Esophagus (tissue), 2 donors: ENCODE data around the gene PNPLA1. TPM values are rescaled to one million over a fixed set of nuclear protein-coding genes. Genes with fewer than 3 reads are reported as not detected.

Source experiments
- H3K27ac ChIP-seq, 2 donors: one replicate each; pipeline ENCODE4 v1.5.1; 2013; ENCODE audit warnings: low read depth in 2 of 2, mild to moderate bottlenecking in 2 of 2, inconsistent platforms in 1 of 2, low read length in 1 of 2, moderate library complexity in 1 of 2
- H3K27me3 ChIP-seq, 2 donors: one replicate each; pipeline ENCODE4 v1.6.1; 2013; ENCODE audit warnings: low read length in 2 of 2, control low read depth in 1 of 2, mild to moderate bottlenecking in 1 of 2; ENCODE audit not compliant: insufficient read depth in 2 of 2, control insufficient read depth in 1 of 2
- H3K36me3 ChIP-seq, 2 donors: one replicate each; pipeline ENCODE4 v1.6.1; 2013; ENCODE audit warnings: low read length in 1 of 2; ENCODE audit not compliant: control insufficient read depth in 2 of 2, insufficient read depth in 2 of 2
- H3K4me1 ChIP-seq, 2 donors: one replicate each; pipeline ENCODE4 v1.6.1; 2013; ENCODE audit warnings: low read length in 1 of 2; ENCODE audit not compliant: control insufficient read depth in 2 of 2, insufficient read depth in 2 of 2
- H3K4me3 ChIP-seq, 2 donors: one replicate each; pipeline ENCODE4 v1.5.1; 2013; ENCODE audit warnings: low read length in 2 of 2, mild to moderate bottlenecking in 2 of 2, low read depth in 1 of 2, moderate library complexity in 1 of 2
- H3K9me3 ChIP-seq, 2 donors: one replicate each; pipeline ENCODE4 v1.6.1; 2013; ENCODE audit warnings: mild to moderate bottlenecking in 2 of 2, low read depth in 1 of 2, low read length in 1 of 2, moderate library complexity in 1 of 2; ENCODE audit not compliant: control insufficient read depth in 2 of 2, insufficient read depth in 1 of 2
- WGBS, 2 donors: extraction: QIAGEN DNeasy Blood & Tissue Kit; methylation state at CpG; one replicate each; pipeline ENCODE4 v1.1.7; 2013; 5-methylcytosine and 5-hydroxymethylcytosine counted together
- polyA plus RNA-seq, 2 donors: library from polyadenylated mRNA; stranded (reverse); fragments of 200-250 nt; gene quantifications; one replicate each; pipeline ENCODE4 v1.2.3, GENCODE V29; 2013
- donor health status: healthy with polysubstance abuse.
- donor health status: Bipolar disorder and iron deficiency.

The PNPLA1 gene
- polyA plus RNA-seq, 2 donors: 0.02 to 0.04 TPM

DNA sequence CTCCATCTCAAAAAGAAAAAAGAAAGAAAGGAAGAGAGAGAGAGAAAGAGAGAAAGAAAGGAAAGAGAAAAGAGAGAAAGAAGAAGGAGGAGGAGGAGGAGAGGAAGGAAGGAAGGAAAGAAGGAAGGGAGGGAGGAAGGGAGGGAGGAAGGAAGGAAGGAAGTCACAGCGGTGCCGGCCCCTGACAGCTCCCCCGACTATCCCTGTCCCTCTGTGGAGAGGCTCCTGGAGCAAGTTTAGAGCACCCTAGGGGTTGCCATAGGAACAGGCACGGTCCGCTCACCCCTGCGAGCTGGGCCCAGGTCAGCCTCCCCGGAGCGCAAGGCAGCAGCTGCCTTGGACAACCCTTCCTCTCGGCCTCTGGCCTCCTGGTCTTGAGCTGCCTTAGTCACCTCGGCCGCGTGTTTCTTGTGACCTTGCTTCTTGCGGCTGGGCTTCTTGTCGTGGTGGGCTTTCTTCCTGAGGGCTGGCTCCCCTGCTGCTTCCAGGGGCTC, 60.0 kb downstream of the PNPLA1 start:
- no peak overlapping the region for H3K4me3 ChIP-seq

DNA sequence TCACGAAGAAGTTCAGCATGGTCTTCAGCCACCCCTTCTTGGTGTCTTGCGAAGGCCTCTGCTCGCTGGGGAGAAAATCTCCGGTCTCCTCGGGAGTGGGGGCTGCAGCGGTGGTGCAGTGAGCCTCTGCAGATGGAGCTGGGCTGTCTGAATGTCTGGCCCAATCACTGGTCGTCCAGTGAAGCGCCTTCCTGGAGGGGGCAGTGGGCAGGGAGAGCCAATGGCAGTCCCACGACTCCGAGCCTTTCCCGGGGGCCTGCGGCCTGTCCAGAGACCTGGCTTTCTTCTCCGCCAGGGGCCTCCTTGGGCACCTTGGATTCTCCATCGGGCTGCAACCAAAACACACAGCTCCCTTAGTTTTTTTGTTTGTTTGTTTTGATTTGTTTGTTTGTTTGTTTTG, 60.5 kb downstream of the PNPLA1 start:
- Histone ChIP-seq H3K4me1 (peaks cover 0 to 3% of the 10 kb centered on the region in 2 donors), H3K36me3 (no peaks in the 10 kb centered on the region), H3K27ac (no peak overlapping the region), H3K27me3 (no peaks in the 10 kb centered on the region), H3K4me3 (no peak overlapping the region), H3K9me3 (no peaks in the 10 kb centered on the region)
- 90 to 95% methylated on average over 14 of the region's 14 CpGs for WGBS, 2 donors

More for the DNA sequence above, 60.0 kb downstream of the PNPLA1 start:
- H3K9me3 ChIP-seq: no peaks in the 10 kb centered on the region
- no peaks in the 10 kb centered on the region for H3K36me3 ChIP-seq
- 79 to 80% methylated on average over 14 of the region's 14 CpGs for WGBS, 2 donors
- H3K27ac ChIP-seq: no peak overlapping the region
- H3K27me3 ChIP-seq: no peaks in the 10 kb centered on the region
- no peaks in the 10 kb centered on the region for H3K4me1 ChIP-seq

DNA sequence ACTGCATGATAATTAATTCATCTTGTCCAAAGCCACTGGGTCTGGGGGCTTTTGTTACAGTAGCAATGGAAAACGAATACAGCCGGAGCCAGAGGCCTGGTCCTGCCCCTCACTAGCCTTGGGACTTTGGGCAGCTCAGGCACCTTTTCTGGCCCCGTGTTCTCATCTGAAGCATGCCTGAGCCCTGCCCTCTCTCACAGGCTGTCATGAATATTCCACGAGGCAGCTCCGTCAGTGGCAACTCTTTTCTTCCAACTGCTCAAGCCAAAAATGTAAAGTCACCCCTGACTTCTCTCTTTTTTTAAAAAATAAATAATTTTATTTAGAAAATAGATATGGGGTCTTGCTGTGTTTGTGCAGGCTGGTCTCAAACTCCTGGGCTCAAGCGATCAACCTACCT, 61.5 kb downstream of the PNPLA1 start:
- Histone ChIP-seq H3K27ac (no peak overlapping the region), H3K36me3 (no peaks in the 10 kb centered on the region), H3K4me3 (no peak overlapping the region), H3K27me3 (no peaks in the 10 kb centered on the region), H3K4me1 (peaks cover 0 to 3% of the 10 kb centered on the region in 2 donors), H3K9me3 (no peaks in the 10 kb centered on the region)
- WGBS, 2 donors: 92 to 94% methylated on average over 6 of the region's 6 CpGs

DNA sequence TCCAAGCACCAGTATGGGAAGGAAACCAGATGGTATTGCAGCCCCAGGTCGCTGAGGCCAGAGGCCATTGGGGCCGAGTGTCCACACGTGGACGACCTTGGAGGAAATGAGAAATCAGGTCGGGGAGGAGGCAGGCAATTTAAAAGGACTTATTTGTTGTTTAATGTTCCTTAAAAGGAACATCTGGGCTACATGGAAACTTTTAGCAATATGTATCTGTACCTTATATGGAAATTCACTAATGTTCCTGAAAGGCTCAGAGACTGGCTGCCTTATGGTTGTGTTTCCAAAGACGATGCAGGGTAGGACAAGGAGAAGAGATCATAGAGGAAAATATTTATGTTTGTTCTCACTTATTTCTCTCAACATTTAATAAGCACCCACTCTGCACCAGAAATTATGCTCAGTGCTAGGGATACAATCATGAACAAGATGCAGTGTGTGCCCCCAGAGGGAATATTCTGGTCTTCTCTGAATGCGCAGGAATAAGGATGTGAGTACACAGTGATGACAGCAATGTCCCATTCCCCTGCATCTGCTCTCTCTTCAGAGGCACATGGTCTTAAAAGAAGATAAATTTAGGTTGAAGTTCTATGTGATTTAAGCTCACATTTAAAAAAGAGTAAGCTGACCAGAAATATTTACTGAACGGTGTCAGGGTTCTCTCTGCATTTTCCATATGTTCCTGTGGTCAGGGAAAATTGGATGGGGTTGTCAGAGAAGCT, 63.5 kb downstream of the PNPLA1 start:
- no peaks in the 10 kb centered on the region for H3K27me3 ChIP-seq
- 69 to 73% methylated on average over 8 of the region's 8 CpGs for WGBS, 2 donors

DNA sequence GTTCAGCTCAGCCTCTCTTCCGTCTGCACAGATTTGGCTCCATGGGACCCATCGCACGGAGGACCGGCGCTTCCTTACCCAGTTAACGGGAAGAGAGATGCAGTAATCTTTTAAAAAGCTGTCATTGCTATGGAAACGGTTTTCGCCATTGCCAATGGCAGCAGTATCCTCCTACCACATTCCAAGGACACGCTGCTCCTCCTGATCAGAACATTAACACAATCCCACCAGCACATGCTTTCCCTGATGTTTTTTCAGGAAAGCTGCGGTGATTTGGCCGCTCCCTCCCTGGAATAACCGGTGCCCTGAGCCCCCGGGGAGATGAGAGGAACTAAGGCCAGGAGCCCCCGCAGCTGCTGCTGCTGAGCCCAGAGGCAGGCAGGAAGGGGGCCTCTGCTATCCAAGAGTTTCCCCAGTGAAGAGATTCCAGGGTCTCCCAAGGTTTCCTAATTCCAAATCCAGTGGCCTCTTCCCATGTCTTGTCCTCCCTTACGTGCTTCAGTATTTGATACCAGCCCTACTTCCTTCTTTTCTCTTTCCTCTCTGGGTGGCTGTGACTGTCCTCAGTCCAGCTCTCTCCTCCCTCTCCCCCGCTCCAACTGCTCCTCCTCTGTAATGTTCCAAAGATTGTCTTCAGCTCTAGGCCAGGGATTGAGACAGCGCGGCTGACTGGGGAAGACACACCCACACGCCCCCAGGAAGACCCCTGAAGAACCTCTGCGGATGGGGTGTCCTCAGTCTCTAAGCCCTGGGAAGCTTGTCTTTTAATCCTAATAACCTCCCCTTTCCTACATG, 64.3 kb downstream of the PNPLA1 start:
- Histone ChIP-seq H3K36me3 (no peaks in the 10 kb centered on the region), H3K9me3 (no peaks in the 10 kb centered on the region), H3K27ac (no peak overlapping the region), H3K27me3 (peaks cover 0 to 1% of the 10 kb centered on the region in 2 donors), H3K4me1 (peaks cover 0 to 3% of the 10 kb centered on the region in 2 donors), H3K4me3 (no peak overlapping the region)
- WGBS, 2 donors: 61 to 63% methylated on average over 20 of the region's 20 CpGs

More for the DNA sequence above, 63.5 kb downstream of the PNPLA1 start:
- Histone ChIP-seq H3K9me3 (no peaks in the 10 kb centered on the region), H3K4me3 (no peak overlapping the region), H3K36me3 (no peaks in the 10 kb centered on the region), H3K27ac (no peak overlapping the region), H3K4me1 (peaks cover 0 to 3% of the 10 kb centered on the region in 2 donors)

DNA sequence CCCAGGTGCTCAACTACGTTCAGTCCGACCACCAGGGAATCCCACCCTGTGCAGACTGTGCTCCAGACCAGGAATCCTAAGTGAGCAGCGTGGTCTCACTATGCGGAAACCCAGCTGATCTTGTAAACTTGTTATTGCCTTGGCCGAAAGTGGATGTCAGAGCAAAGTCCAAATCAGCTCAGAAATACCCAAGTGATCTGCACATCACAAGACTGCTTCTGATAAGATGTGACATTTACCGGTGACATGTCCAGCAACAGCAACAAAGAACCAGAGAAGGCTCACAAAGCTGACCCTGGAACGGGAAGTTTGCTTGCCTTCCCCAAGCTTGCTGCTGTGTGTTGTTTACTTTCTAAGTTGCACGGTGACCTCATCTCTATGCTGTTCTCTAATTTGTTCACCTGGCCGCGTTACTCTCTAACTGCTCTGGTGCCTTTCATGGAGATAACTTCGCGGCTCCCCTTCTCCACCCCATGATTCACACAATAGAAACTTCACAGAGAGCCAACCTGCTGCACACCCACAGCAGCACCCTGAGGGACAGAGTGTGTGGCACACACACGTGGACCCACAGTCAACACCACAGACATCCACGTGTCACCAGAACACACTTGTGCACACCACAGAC, 65.1 kb downstream of the PNPLA1 start:
- no peak overlapping the region for H3K4me3 ChIP-seq
- H3K4me1 ChIP-seq: peaks cover 0 to 3% of the 10 kb centered on the region in 2 donors
- no peaks in the 10 kb centered on the region for H3K36me3 ChIP-seq
- no peak overlapping the region for H3K27ac ChIP-seq
- peaks cover 0 to 3% of the 10 kb centered on the region in 2 donors for H3K27me3 ChIP-seq
- WGBS, 2 donors: 47 to 60% methylated on average over 14 of the region's 14 CpGs
- no peaks in the 10 kb centered on the region for H3K9me3 ChIP-seq

DNA sequence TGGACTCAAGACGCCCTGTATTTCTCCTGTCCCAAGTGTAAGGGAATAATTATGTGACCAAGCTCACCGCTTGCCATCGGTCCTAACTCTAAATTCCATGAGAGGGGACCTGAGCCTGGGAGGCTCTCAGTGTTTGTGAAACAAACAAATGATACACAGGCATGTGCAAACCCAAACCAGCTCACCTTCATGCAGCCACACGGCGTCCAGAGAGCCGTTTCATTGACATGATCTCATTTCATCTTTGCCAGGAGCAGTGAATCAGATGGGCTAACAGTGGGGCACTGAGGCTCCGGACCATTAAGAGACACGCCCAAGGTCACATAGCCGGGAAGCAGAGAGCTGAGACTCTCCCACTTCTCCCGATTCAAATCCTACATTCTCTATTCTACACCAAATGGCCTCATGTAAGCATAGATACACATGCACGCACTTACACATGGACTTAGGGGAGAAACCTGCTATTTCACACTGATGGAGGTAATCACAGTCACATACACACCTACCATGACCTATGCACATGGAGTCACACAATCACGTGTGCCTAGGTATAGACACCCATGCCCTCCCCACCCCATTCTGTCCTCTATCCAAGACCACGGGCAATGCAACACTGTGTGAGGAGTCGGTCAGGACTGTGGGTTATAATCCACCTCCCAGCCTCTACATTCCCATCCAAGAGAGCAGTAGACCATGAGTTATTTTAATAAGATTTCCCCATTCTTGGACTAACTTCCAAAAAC, 65.8 kb downstream of the PNPLA1 start:
- H3K27ac ChIP-seq: no peak overlapping the region
- H3K27me3 ChIP-seq: peaks cover 0 to 3% of the 10 kb centered on the region in 2 donors
- no peaks in the 10 kb centered on the region for H3K9me3 ChIP-seq
- H3K4me3 ChIP-seq: no peak overlapping the region
- H3K4me1 ChIP-seq: peaks cover 0 to 3% of the 10 kb centered on the region in 2 donors
- no peaks in the 10 kb centered on the region for H3K36me3 ChIP-seq
- WGBS, 2 donors: 70 to 81% methylated on average over 14 of the region's 14 CpGs

DNA sequence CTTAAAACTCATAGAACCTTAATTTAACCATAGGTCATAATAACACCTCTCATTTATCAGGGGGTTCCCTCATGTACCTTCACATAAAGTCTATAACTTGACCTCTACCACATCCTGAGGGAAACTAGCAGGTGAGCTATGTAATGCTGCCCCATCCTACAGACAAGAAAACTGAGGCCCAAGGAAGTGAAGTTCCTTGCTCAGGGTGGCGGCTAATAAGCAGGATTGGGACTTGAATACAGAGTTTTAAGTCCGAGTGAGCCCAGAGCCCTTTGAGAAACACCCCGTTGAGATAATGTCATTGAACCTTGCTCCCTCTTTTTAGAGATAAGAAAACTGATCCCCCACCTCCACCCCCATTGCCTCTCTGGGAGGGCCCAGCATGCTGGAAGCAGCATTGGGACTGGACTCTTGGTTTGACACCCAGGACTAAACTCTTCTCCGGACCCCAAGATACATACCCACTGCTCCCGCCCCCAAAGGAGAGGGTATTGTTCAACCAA, 66.4 kb downstream of the PNPLA1 start:
- Histone ChIP-seq H3K27me3 (peaks cover 0 to 3% of the 10 kb centered on the region in 2 donors), H3K4me3 (no peak overlapping the region), H3K27ac (no peak overlapping the region), H3K4me1 (peaks cover 0 to 3% of the 10 kb centered on the region in 2 donors), H3K9me3 (no peaks in the 10 kb centered on the region), H3K36me3 (no peaks in the 10 kb centered on the region)
- WGBS, 2 donors: 82 to 92% methylated on average over 5 of the region's 5 CpGs

DNA sequence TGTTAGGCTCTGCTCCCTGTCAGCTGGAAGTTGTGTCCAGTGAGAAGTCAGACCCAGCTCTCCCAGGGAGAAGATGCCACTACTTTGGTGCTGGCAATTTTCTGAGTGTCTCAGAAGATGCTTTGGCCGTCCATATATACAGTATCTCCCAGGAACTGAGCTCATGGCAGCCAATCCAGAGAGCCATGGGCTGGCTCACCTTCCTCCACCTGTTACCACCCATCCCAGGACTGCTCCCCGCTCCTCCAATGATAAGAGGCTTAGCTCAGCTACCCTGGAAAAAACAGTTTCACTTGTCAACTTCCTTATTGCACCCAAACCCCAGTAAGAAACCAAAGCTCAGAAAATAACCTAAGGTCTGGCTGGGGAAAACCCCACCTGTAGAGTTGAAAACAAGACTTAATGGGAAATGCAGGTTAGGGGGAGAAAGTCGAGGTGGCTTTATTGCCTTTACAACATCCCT, 67.0 kb downstream of the PNPLA1 start, which contains the start of gene BNIP5:
BNIP5 (minus strand) TSS at position 110 of the 463 bp plus-strand sequence. CDS start 6,198 bp downstream, outside the sequence.
- Histone ChIP-seq H3K36me3 (no peaks in the 10 kb centered on the region), H3K4me3 (no peak within 1 kb of the TSS), H3K4me1 (peaks cover 0 to 3% of the 10 kb centered on the region in 2 donors), H3K9me3 (no peaks in the 10 kb centered on the region), H3K27me3 (peaks cover 0 to 3% of the 10 kb centered on the region in 2 donors), H3K27ac (no peak within 1 kb of the TSS)
- WGBS, 2 donors: 65 to 71% methylated on average over 3 of the region's 3 CpGs
